Upper lobe of left lung (tissue), 4 donors: ENCODE data around the gene KCNK4.

ENCODE experiments used
- CTCF ChIP-seq, 6 experiments: fragments of 450-650 bp in 4 of 6; fragments of 200-600 bp in 2 of 6; sonication (generic) in 2 of 6; IDR thresholded peaks; one replicate each; pipeline ENCODE4 v1.5.1; 2016 to 2019; ENCODE audit warnings: antibody characterized with exemption in 6 of 6
- EP300 ChIP-seq, 4 donors: sonication (generic); formaldehyde crosslinking; IDR thresholded peaks; one replicate each; pipeline ENCODE4 v1.5.1; 2017; ENCODE audit warnings: antibody characterized with exemption in 4 of 4, control low read depth in 2 of 4
- POLR2A ChIP-seq, 4 donors: fragments of 450-650 bp; IDR thresholded peaks; one replicate each; pipeline ENCODE4 v1.5.1; 2016 to 2017; ENCODE audit warnings: antibody characterized with exemption in 4 of 4, mild to moderate bottlenecking in 2 of 4

GRCh38 chr11:64268893-64269539, 22.1 kb upstream of the KCNK4 start:
- TF ChIP-seq CTCF (IDR thresholded peaks at IDR 0.05) (no peak), EP300 (IDR thresholded peaks at IDR 0.05) (no peak), POLR2A (IDR thresholded peaks at IDR 0.05) (no peak)
